Heart right ventricle (tissue), 16 donors: ENCODE results near the gene LTF. TPM values are rescaled to one million over a fixed set of nuclear protein-coding genes. Genes with fewer than 3 reads are reported as not detected.

Experiments used
- ATAC-seq, 8 donors: fragments of 200-7000 bp; cut with Tn5 transposase; one replicate each; pipeline ENCODE4 v1.9.1; 2020; ENCODE audit warnings: mild to moderate bottlenecking in 8 of 8, moderate library complexity in 8 of 8, moderate number of reproducible peaks in 1 of 8
- DNase-seq, 2 donors: peaks; one replicate each; pipeline ENCODE4 v3.0.0-alpha.2; 2020
- H3K27ac ChIP-seq, 10 donors: fragments of 200-600 bp; sonication (generic) in 2 of 10; one replicate each; pipeline versions ENCODE4 v1.5.0 to v1.8.0; 2020 to 2022; ENCODE audit warnings: mild to moderate bottlenecking in 3 of 10
- H3K27me3 ChIP-seq, 7 donors: fragments of 200-600 bp; one replicate each; pipeline ENCODE4 v1.8.0; 2021 to 2022; ENCODE audit warnings: mild to moderate bottlenecking in 2 of 7
- H3K36me3 ChIP-seq, 9 donors: fragments of 200-600 bp; sonication (generic) in 1 of 9; one replicate each; pipeline versions ENCODE4 v1.5.0 to v1.8.0; 2020 to 2022; ENCODE audit warnings: mild to moderate bottlenecking in 2 of 9
- H3K4me1 ChIP-seq, 9 donors: fragments of 200-600 bp; sonication (generic) in 1 of 9; one replicate each; pipeline versions ENCODE4 v1.5.0 to v1.8.0; 2020 to 2022; ENCODE audit warnings: mild to moderate bottlenecking in 4 of 9
- H3K4me3 ChIP-seq, 10 donors: fragments of 200-600 bp; sonication (generic) in 2 of 10; one replicate each; pipeline versions ENCODE4 v1.5.0 to v1.8.0; 2020 to 2022; ENCODE audit warnings: mild to moderate bottlenecking in 7 of 10, moderate library complexity in 2 of 10
- H3K9me3 ChIP-seq, 11 donors: fragments of 200-600 bp in 10 of 11; sonication (generic) in 2 of 11; one replicate each; pipeline versions ENCODE4 v1.5.0 to v1.8.0; 2013 to 2022; ENCODE audit warnings: mild to moderate bottlenecking in 2 of 11, control low read depth in 1 of 11, moderate library complexity in 1 of 11
- CTCF ChIP-seq, 9 donors: fragments of 200-600 bp; sonication (generic) in 2 of 9; IDR thresholded peaks; one replicate each; pipeline versions ENCODE4 v1.5.0 to v1.8.0; 2021 to 2022; ENCODE audit warnings: antibody characterized with exemption in 9 of 9, mild to moderate bottlenecking in 5 of 9, moderate library complexity in 1 of 9
- WGBS, 2 donors: extraction: QIAGEN DNeasy Blood & Tissue Kit; methylation state at CpG; one replicate each; pipeline ENCODE4 v1.1.7; 2013; ENCODE audit warnings: inconsistent platforms in 1 of 2; 5-methylcytosine and 5-hydroxymethylcytosine counted together
- intact Hi-C, 10 donors: fragments of 100-400 bp; cut with DNase I; formaldehyde crosslinking; loops; one replicate each; pipeline versions ENCODE4 v1.11.1 to v1.14.2; 2022
- polyA plus RNA-seq, 2 donors: library from polyadenylated mRNA; stranded (reverse); fragments of 200-250 nt; gene quantifications; one replicate each; pipeline ENCODE4 v1.2.3, GENCODE V29; 2013
- total RNA-seq, 10 donors: library from RNA; stranded (reverse); fragmentation: NEBNext Ultra II Directional in 3 of 10; extraction: Animal tissue kit (Norgen Biotek cat#: 25700) in 3 of 10; gene quantifications; one replicate each; pipeline versions ENCODE4 v1.2.1 to v1.2.4, GENCODE V29; 2021 to 2023
- donor health status: Arrhythmogenic right ventricular cardiomyopathy.
- donor health status: ischemic (EF 13 %, LVEDD 7.1; RV severe dilation, severe dysfunction).
- donor health status: healthy with polysubstance abuse.
- donor health status: DM: no; HTN: yes; CAD: no.
- donor health status: DM: no; HTN: no; CAD: no.
- donor health status: ischemic (EF 25% LVEDD 6.9; RV normal size, moderate dysfunction).
- donor health status: ischemic (EF 25% LVEDD 5.7; RV mildly dilated, moderate dysfunction).
- donor health status: healthy.
- donor health status: DM: yes; HTN: yes; CAD: no.
- donor health status: Ischemic cardiomyopathy.
- donor health status: ischemic (EF 35%, LVEDD 5.7; RV mildly dilated, moderate dysfunction).
- donor health status: nonischemic (EF 11% LVEDD 7.7; RV severe dilation, severe dysfunction).
- donor health status: DM: yes; HTN: yes; CAD: no.
- donor health status: PGD.
- donor health status: ischemic (EF 29% LVEDD 5.4; RV normal size, mild dysfunction).
- donor health status: nonischemic (EF 23%, LVEDD 6.1; RV moderate dilation, normal function).

LTF gene
- total and polyA plus RNA-seq, 12 donors: 1.7 to 7.7 (median 2.9) TPM

- WGBS, 2 donors: 93% methylated on average over 6 of the region's 6 CpGs
- TF ChIP-seq CTCF (IDR thresholded peaks at IDR 0.05): no peak
Measured at GRCh38 chr3:46492890-46493547, 28.3 kb upstream of the LTF start.

GRCh38 chr3:46491089-46492070, 26.7 kb upstream of the LTF start:
- 62% methylated on average over 11 of the region's 11 CpGs for WGBS, 2 donors
- intact Hi-C loops: loop anchor here in 4 of 10 donors (5.0 kb wide), 2 partner anchors 61 to 66 kb away; no protein-coding TSS in a partner anchor
- Histone ChIP-seq H3K27me3 (no peaks in the 10 kb centered on the region), H3K9me3 (no peaks in the 10 kb centered on the region), H3K4me1 (peaks cover 0 to 35% (median 18%) of the 10 kb centered on the region in 9 donors), H3K36me3 (no peaks in the 10 kb centered on the region), H3K4me3 (no peak overlapping the region), H3K27ac (peak overlapping the region in 9 of 10 donors; percentile 9 to 67 (median 36))
- DNase-seq (no peak), ATAC-seq (peak in 5 of 8 donors; percentile 45 to 64 (median 50))
- no peak for TF ChIP-seq CTCF (IDR thresholded peaks at IDR 0.05)

More at GRCh38 chr3:46492890-46493547, 28.3 kb upstream of the LTF start:
- Histone ChIP-seq H3K27ac (no peak overlapping the region), H3K36me3 (no peaks in the 10 kb centered on the region), H3K4me3 (no peak overlapping the region), H3K9me3 (no peaks in the 10 kb centered on the region), H3K4me1 (peaks cover 0 to 45% (median 18%) of the 10 kb centered on the region in 9 donors), H3K27me3 (no peaks in the 10 kb centered on the region)
- ATAC-seq (no peak), DNase-seq (no peak)
- intact Hi-C loops: loop anchor here in 4 of 10 donors (5.0 kb wide), 2 partner anchors 59 to 64 kb away; no protein-coding TSS in a partner anchor

GRCh38 chr3:46490338-46491084, 25.8 kb upstream of the LTF start:
- H3K27ac ChIP-seq: peak overlapping the region in 9 of 10 donors; percentile 9 to 67 (median 36)
- 68 to 72% methylated on average over 6 of the region's 6 CpGs for WGBS, 2 donors

More at GRCh38 chr3:46490338-46491084, 25.8 kb upstream of the LTF start:
- Histone ChIP-seq H3K4me3 (no peak overlapping the region), H3K27me3 (no peaks in the 10 kb centered on the region), H3K4me1 (peaks cover 0 to 27% (median 11%) of the 10 kb centered on the region in 9 donors), H3K36me3 (no peaks in the 10 kb centered on the region), H3K9me3 (no peaks in the 10 kb centered on the region)
- no peak for TF ChIP-seq CTCF (IDR thresholded peaks at IDR 0.05)
- intact Hi-C loops: loop anchor here in 4 of 10 donors (5.0 kb wide), 2 partner anchors 62 to 67 kb away; no protein-coding TSS in a partner anchor
- ATAC-seq (peak in 5 of 8 donors; percentile 38 to 79 (median 56)), DNase-seq (no peak)
